ENCODE data around the gene ADCY3.

DNA sequence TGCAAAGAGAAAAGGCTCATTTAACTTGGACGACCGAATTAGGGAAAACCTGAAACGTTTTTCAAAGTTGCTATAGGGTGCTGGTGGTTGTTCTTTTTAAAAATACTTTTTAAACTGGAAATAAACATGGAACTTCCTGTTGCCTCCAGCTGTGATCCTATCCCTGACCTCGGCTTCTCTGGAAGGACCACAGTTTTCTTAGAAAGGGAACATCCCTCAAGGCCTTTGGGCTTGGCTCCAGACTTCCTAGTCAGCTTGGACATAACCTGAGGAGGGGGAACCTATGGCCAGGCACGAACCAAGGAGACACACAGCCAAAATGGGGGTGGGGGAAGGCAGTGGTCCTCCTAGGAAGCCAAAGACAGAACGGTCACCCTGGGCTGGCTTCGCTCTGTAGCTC is 69.1 kb downstream of the ADCY3 start:
- TF ChIP-seq, protein P1, sequence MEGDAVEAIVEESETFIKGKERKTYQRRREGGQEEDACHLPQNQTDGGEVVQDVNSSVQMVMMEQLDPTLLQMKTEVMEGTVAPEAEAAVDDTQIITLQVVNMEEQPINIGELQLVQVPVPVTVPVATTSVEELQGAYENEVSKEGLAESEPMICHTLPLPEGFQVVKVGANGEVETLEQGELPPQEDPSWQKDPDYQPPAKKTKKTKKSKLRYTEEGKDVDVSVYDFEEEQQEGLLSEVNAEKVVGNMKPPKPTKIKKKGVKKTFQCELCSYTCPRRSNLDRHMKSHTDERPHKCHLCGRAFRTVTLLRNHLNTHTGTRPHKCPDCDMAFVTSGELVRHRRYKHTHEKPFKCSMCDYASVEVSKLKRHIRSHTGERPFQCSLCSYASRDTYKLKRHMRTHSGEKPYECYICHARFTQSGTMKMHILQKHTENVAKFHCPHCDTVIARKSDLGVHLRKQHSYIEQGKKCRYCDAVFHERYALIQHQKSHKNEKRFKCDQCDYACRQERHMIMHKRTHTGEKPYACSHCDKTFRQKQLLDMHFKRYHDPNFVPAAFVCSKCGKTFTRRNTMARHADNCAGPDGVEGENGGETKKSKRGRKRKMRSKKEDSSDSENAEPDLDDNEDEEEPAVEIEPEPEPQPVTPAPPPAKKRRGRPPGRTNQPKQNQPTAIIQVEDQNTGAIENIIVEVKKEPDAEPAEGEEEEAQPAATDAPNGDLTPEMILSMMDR (IDR thresholded peaks at IDR 0.05) = no peak
- TF ChIP-seq POLR2A (IDR thresholded peaks at IDR 0.05) (no peak), POLR2AphosphoS5 (IDR thresholded peaks at IDR 0.05) (no peak), EP300 (IDR thresholded peaks at IDR 0.05) (no peak)
